ENCODE data around the gene TRANK1.
A peak's percentile ranks its signal among the peaks of the same experiment; 100 is the strongest.
"Not testable (repeated sequence)": the region's sequence is repeated elsewhere in the genome, so short reads cannot be mapped to it uniquely, and the experiment has no call there.

The TRANK1 gene

GRCh38 chr3:36881735-36882134, 63.1 kb downstream of the TRANK1 start:
- Histone ChIP-seq H3K27ac (replicated peaks) (no peak overlapping the region), H3K27me3 (ENCODE audit: insufficient read depth, poor library complexity, severe bottlenecking) (no peaks in the 10 kb centered on the region), H3K4me3 (replicated peaks; ENCODE audit: insufficient read depth, low read length) (no peak overlapping the region)
- TF ChIP-seq, protein P1, sequence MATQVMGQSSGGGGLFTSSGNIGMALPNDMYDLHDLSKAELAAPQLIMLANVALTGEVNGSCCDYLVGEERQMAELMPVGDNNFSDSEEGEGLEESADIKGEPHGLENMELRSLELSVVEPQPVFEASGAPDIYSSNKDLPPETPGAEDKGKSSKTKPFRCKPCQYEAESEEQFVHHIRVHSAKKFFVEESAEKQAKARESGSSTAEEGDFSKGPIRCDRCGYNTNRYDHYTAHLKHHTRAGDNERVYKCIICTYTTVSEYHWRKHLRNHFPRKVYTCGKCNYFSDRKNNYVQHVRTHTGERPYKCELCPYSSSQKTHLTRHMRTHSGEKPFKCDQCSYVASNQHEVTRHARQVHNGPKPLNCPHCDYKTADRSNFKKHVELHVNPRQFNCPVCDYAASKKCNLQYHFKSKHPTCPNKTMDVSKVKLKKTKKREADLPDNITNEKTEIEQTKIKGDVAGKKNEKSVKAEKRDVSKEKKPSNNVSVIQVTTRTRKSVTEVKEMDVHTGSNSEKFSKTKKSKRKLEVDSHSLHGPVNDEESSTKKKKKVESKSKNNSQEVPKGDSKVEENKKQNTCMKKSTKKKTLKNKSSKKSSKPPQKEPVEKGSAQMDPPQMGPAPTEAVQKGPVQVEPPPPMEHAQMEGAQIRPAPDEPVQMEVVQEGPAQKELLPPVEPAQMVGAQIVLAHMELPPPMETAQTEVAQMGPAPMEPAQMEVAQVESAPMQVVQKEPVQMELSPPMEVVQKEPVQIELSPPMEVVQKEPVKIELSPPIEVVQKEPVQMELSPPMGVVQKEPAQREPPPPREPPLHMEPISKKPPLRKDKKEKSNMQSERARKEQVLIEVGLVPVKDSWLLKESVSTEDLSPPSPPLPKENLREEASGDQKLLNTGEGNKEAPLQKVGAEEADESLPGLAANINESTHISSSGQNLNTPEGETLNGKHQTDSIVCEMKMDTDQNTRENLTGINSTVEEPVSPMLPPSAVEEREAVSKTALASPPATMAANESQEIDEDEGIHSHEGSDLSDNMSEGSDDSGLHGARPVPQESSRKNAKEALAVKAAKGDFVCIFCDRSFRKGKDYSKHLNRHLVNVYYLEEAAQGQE (IDR thresholded peaks at IDR 0.05; ENCODE audit: insufficient replicate concordance, low read depth): no peak
- TF ChIP-seq POLR2AphosphoS5 (IDR thresholded peaks at IDR 0.05; ENCODE audit: low read depth) (no peak), CTCF (IDR thresholded peaks at IDR 0.05; ENCODE audit: insufficient read depth, low read length) (no peak), SPI1 (IDR thresholded peaks at IDR 0.05; ENCODE audit: borderline replicate concordance, low read depth) (no peak), GABPA (IDR thresholded peaks at IDR 0.05; ENCODE audit: low read depth) (no peak)
- no peak for DNase-seq (ENCODE audit: low read depth in 1 of 2, low spot score in 1 of 2)

DNA sequence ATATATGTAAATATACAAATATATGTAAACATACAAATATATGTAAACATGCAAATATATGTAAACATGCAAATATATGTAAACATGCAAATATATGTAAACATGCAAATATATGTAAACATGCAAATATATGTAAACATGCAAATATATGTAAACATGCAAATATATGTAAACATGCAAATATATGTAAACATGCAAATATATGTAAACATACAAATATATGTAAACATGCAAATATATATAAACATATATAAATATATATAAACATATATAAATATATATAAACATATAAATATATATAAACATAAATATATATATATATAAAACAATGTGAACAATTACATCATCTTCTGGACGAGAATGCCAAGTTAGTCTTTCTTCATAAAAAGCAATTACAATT, 65.0 kb downstream of the TRANK1 start:
- H3K4me3 ChIP-seq (replicated peaks; ENCODE audit: insufficient read depth, low read length); H3K27ac ChIP-seq (replicated peaks); H3K27me3 ChIP-seq (ENCODE audit: insufficient read depth, poor library complexity, severe bottlenecking); DNase-seq (ENCODE audit: low read depth in 1 of 2, low spot score in 1 of 2): not testable (repeated sequence)

GRCh38 chr3:36877930-36878685, 66.7 kb downstream of the TRANK1 start:
- Histone ChIP-seq H3K27me3 (ENCODE audit: insufficient read depth, poor library complexity, severe bottlenecking) (no peaks in the 10 kb centered on the region), H3K4me3 (replicated peaks; ENCODE audit: insufficient read depth, low read length) (no peak overlapping the region), H3K27ac (replicated peaks) (no peak overlapping the region)
- DNase-seq (ENCODE audit: low read depth in 1 of 2, low spot score in 1 of 2): no peak
- no peak for TF ChIP-seq SPI1 (IDR thresholded peaks at IDR 0.05; ENCODE audit: borderline replicate concordance, low read depth)
- no peak for TF ChIP-seq CTCF (IDR thresholded peaks at IDR 0.05; ENCODE audit: insufficient read depth, low read length)
- no peak for TF ChIP-seq GABPA (IDR thresholded peaks at IDR 0.05; ENCODE audit: low read depth)
- TF ChIP-seq, protein P1 (IDR thresholded peaks at IDR 0.05; ENCODE audit: insufficient replicate concordance, low read depth): no peak
- TF ChIP-seq POLR2AphosphoS5 (IDR thresholded peaks at IDR 0.05; ENCODE audit: low read depth): no peak

DNA sequence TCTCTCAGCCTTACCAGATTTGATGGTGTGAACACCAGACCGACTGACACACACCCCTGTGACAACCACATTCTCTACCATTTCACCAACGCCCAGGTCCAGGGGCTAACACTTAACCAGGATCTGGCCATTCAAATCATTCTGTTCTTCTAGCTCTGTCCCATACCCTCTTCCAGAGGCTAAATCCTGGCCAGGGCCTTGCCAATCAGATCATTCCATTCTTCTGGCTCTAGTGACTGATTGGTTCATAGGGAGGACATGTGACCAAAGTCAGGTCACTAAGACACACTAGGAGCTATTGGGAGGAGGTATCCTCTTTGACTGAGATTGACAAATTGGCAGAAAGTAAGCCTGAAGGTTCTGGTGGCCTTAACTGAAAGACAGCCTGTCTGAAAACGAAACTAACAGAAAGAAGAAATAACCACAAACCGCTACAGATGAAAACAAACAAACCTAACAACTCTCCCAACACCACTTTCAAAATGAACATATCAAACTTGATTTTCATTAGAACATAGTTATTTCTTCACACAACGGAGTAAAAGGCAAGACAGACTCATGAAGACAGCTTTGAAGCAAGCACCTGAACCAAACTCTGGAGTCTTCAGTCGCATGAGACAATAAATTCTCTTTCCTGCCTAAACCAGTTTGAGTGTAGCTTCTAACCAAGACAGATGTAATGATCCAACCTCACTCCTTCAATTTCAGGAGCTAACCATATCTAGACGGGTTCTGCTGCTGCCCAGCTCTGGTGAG, 68.5 kb downstream of the TRANK1 start:
- H3K4me3 ChIP-seq (replicated peaks; ENCODE audit: insufficient read depth, low read length): no peak overlapping the region
- DNase-seq (ENCODE audit: low read depth in 1 of 2, low spot score in 1 of 2): no peak
- H3K27me3 ChIP-seq (ENCODE audit: insufficient read depth, poor library complexity, severe bottlenecking): no peaks in the 10 kb centered on the region
- H3K27ac ChIP-seq (replicated peaks): peak overlapping the region; percentile 45
- TF ChIP-seq GABPA (IDR thresholded peaks at IDR 0.05; ENCODE audit: low read depth) (no peak), SPI1 (IDR thresholded peaks at IDR 0.05; ENCODE audit: borderline replicate concordance, low read depth) (no peak), POLR2AphosphoS5 (IDR thresholded peaks at IDR 0.05; ENCODE audit: low read depth) (no peak), CTCF (IDR thresholded peaks at IDR 0.05; ENCODE audit: insufficient read depth, low read length) (no peak)
- TF ChIP-seq, protein P1 (IDR thresholded peaks at IDR 0.05; ENCODE audit: insufficient replicate concordance, low read depth): no peak
